Measurements from ENCODE around the gene RRP8.

RRP8 gene

DNA sequence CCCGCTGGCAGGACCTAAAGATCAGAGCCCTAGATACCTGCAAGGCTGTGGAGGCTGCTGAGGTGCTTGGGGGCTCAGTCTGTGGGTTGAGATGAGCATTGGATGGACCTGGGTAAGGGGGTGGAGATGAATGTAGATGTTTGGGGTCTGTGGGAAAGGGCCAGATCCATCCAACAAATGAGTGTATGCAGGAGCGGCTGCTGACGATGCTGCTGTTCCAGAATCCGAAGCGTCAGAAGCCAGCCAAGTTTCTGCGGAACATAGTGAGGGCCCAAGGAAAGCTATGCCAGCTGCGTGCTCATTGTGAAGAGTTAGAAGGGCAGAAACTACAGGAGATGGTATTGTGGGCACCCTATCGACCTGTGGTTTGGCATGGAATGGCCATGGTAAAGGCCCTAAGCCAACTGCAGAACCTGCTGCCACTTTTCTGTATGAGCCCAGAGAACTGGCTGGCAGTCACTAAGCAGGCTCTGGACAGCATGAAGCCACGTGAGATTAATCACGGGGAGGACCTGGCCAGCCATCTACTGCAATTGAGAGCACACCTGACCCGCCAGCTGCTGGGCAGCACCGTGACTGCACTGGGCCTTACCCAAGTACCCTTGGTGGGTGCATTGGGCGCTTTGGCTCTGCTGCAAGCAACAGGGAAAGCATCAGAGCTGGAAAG is 36.6 kb downstream of the RRP8 start:
- DNase-seq, result no peak

- DNase-seq, result no peak
These were observed 37.3 kb downstream of the RRP8 start for GRCh38 chr11:6565988-6566703.

- DNase-seq, result no peak
These were observed 38.1 kb downstream of the RRP8 start for GRCh38 chr11:6565325-6565724.

GRCh38 chr11:6563667-6564066 is 39.7 kb downstream of the RRP8 start:
- no peak for DNase-seq

- DNase-seq, result no peak
These were observed 40.2 kb downstream of the RRP8 start for GRCh38 chr11:6563121-6563619.

- DNase-seq, result no peak
These were observed 42.1 kb downstream of the RRP8 start for GRCh38 chr11:6561288-6561687.

DNA sequence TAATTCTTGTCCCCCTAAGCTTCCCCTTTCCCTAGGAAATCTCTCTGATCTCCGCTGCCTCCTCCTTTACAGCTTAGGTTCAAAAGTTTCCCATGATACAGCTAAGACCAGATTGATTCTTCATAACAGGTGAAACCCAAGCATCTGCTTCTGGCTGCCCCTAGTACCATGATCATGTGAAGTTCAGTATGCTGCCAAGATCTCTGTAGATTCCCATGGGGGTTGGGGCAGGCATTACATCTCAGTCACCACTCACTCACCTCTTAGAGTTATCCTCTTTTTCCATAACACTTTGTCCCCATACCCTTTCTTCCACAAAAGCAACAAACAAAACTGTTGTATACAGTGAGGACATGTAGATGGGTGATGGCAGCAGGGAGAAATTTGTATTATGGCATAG is 44.0 kb downstream of the RRP8 start:
- no peak for DNase-seq

DNA sequence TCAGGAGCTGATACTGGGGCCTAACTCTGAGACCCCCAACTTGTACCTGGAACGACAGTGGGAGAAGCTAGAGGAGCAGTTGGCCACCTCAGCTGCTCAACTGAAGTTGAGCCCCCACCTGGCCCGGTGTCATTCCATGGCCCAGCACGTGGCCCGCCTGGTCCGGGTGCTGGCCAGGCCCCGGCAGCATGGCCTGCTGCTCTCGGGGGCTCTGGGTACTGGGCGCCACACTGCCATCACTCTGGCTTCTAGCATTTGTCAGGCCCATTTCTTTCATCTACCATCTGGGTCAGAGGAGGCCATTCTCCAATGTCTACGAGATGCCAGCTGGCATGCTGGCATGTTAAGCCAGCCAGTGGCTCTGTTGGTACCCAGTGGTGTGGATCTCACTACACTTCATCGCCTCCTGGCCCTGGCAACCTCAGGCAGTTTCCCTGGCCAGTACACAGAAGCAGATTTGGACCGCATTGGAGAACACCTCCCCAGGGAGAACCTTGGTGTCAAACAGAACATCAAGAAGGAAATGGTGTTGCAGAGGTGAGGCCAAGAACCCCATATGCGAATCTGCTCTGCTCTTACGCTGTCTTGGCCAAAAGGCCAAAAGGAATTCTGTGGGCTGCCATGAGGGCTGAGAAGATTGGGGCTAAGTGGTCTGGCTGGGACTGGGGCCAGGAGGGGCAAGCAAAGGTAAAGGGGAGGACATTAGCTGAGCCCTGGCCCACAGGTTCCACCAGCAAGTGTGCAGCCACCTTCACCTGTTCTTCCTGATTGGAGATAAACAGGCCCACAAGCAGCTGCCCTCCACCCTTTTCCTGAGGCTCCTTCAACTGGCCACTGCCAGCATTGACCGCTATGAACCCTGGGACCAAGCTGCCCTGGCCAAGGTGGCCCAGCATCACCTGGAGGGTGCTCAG is 45.4 kb downstream of the RRP8 start:
- DNase-seq, result no peak

DNA sequence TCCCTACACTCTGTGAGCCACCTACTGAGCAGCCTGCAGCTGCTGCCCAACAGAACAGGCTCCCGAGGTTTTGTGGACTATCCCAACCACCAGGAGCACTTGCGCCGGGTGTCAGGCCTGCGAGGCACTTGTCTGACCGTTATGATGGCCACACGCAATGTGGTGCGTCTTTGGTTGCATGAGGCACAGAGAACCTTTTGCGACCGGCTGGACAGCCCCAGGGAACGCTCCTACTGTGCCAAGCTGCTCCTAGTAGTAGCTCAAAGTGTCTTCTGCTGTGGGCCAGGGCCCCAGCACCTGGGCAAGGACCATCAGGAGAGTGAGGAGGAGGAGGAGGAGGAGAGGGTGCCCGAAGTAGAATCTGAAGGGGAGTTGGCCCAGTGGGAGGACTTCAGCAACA is 46.4 kb downstream of the RRP8 start:
- DNase-seq, result no peak

DNA sequence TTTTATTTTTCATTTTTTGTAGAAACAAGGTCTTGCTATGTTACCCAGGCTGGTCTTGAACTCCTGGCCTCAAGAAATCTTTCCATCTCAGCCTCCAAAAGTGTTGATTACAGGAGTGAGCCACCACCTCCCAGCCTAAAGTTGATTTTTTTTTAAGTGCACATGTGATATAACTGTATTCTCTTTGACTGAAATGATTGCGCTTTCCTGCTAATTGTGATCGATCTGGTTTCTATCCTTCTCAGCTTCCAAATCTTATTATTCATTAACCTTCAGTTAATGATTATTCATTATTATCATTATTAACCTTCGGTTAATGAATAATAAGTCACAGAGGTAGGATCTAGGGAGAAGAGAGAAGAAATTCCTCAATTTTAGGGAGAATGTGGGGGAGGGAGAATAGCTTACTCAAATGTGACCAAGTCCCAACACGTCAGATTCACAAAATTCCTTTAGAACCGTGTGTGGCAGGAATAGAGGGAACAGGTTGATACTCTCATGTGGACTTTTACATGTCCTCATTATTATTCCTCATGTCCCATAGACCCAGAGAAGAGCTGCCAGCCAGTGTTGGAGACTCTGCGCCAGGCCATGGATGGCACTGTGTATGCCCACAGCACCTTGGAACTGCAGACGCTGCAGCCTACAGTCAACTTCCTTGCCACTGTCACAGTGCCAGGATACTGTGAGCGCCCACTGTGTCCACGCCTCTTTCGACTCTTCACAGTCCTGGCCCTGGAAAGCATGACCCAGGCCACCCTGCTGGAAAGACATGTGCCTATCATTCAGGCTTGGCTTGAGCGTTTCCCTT is 47.1 kb downstream of the RRP8 start:
- DNase-seq, result no peak

DNA sequence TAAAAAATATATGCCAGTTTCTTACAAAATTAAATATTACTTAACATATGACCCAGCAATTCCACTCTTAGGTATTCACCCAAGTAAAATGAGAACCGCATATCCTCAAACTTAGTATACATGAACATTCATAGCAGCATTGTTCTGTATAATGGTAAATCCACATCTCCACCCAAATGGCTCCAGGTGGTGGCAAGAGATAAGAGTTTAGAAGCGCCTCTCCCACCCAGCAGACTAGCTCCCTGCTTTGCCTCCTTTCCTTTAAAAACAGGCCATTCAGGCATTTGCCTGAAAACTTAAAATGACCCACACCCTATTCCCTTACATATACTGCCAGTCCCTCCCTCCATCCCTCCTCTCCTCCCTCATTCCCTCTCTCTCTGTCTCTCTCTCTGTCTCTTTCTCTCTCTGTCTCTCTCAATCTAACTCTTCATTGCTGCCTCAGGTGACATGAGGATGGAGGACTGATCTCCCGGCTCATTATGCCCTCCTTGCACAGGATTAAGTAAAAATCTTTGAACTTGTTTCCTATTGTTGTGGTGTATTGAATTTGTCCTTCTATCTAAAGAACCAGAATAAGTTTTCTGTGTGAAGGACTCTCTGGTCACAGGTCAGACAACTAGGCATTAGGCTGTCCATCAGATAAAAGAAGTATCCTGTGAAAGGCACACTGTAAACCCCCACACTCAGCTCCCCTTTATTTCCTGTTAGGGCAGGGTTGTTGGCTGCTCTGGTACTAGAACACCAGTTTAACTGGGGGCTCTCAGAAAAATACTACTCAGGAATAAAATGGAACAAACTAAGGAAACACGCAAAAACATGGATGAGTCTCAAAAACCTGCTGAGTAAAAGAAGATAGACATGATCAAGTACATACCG is 48.3 kb downstream of the RRP8 start:
- DNase-seq, result no peak

GRCh38 chr11:6553634-6554033 is 49.8 kb downstream of the RRP8 start:
- DNase-seq, result no peak

DNA sequence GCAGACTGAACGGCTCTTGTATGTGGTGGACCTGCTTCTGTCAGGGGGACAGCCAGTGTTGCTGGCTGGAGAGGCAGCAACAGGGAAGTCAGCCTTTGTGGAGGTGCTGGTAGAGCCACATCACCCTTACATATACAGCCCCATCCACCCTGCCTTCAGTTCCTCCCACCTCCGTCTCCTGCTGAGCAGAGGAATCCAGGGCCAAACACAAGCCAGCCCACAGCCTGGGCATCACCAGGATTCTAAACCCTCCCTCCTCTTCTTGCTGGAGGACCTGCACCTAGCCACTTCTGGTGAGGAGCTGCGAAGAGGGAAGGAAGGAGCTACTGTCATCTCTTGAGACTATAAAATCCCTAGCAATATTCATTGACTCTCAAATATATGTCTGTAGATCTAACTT is 54.8 kb downstream of the RRP8 start:
- no peak for DNase-seq

- no peak for DNase-seq
These were observed 55.3 kb downstream of the RRP8 start for GRCh38 chr11:6548121-6548520.

- no peak for DNase-seq
These were observed 56.2 kb downstream of the RRP8 start for GRCh38 chr11:6547177-6547576.

GRCh38 chr11:6546735-6547134 is 56.7 kb downstream of the RRP8 start:
- no peak for DNase-seq

- no peak for DNase-seq
These were observed 57.4 kb downstream of the RRP8 start for GRCh38 chr11:6545917-6546605.

Measured in left hindlimb (tissue), 1 donor.